Activated B cell treated with CpG ODN at 0.5 μM for 24 hours (primary cell): ENCODE data around the gene INPP1. TPM values are rescaled to one million over a fixed set of nuclear protein-coding genes. Genes with fewer than 3 reads are reported as not detected.

Source experiments
- ATAC-seq: fragments of 200-7000 bp; cut with Tn5 transposase; one replicate; pipeline ENCODE4 v1.10.0; 2021; ENCODE audit warnings: low read depth, mild to moderate bottlenecking, moderate library complexity
- CTCF ChIA-PET: fragments of 350-600 bp; sonication (Branson Sonifier 250); formaldehyde crosslinking; loops from one replicate; lab custom pipeline; 2021; ENCODE audit warnings: antibody characterized with exemption; lab: Charles Lee
- POLR2A ChIA-PET: fragments of 350-600 bp; sonication (Branson Sonifier 250); formaldehyde crosslinking; loops from one replicate; lab custom pipeline; 2021; ENCODE audit warnings: antibody characterized with exemption; lab: Charles Lee
- DNase-seq: peaks from one replicate; pipeline ENCODE4 v3.0.0; 2022
- H3K27ac Mint-ChIP-seq: one replicate; pipeline ENCODE4 v1.8.0; 2020; ENCODE audit warnings: mixed read lengths
- H3K27me3 Mint-ChIP-seq: one replicate; pipeline ENCODE4 v1.8.0; 2021; ENCODE audit warnings: mixed read lengths
- H3K36me3 Mint-ChIP-seq: one replicate; pipeline ENCODE4 v1.8.0; 2021; ENCODE audit warnings: low read depth, mixed read lengths
- H3K4me1 Mint-ChIP-seq: one replicate; pipeline ENCODE4 v1.8.0; 2021; ENCODE audit warnings: mixed read lengths
- H3K4me3 Mint-ChIP-seq: one replicate; pipeline ENCODE4 v1.8.0; 2020; ENCODE audit warnings: mild to moderate bottlenecking, mixed read lengths
- H3K9me3 Mint-ChIP-seq: one replicate; pipeline ENCODE4 v1.8.0; 2020; ENCODE audit warnings: mixed read lengths
- intact Hi-C: fragments of 100-400 bp; cut with micrococcal nuclease; formaldehyde crosslinking; loops from one replicate; pipeline ENCODE4 v1.15.1; 2024
- total RNA-seq: library from RNA; stranded (reverse); gene quantifications from 2 replicates; pipeline ENCODE4 v1.2.3, GENCODE V29; 2022
- TF ChIP-seq, protein P1 (sequence below): fragments of 200-600 bp; IDR thresholded peaks from one replicate; pipeline ENCODE4 v1.8.0; 2022; ENCODE audit warnings: antibody characterized with exemption, mild to moderate bottlenecking

Gene INPP1
- total RNA-seq, 1 donor from 2014 or later = 4.2 TPM

DNA sequence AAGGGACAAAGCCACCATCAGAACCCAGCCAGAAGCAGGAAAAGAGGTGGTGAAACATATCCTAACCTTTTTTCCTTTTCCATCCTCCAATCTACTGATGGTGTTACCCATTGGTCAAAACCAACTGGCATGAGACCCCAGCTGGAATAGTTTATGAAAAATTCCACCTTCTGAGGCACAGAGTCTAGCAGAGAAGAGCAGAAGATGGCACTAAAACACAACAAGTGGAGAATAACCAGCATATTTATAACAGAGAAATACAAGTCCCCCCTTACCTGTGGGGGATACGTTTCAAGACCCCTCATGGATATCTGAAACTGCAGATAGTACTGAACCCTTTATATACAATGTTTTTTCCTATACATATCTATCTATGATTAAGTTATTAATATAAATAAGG is 4.9 kb upstream of the INPP1 start:
- no peak for DNase-seq
- H3K36me3 Mint-ChIP-seq = no peaks in the 10 kb centered on the region
- ChIA-PET POLR2A (no interaction called here), CTCF (no interaction called here)
- no peak overlapping the region for H3K4me3 Mint-ChIP-seq
- no peak overlapping the region for H3K27ac Mint-ChIP-seq
- TF ChIP-seq, protein P1, sequence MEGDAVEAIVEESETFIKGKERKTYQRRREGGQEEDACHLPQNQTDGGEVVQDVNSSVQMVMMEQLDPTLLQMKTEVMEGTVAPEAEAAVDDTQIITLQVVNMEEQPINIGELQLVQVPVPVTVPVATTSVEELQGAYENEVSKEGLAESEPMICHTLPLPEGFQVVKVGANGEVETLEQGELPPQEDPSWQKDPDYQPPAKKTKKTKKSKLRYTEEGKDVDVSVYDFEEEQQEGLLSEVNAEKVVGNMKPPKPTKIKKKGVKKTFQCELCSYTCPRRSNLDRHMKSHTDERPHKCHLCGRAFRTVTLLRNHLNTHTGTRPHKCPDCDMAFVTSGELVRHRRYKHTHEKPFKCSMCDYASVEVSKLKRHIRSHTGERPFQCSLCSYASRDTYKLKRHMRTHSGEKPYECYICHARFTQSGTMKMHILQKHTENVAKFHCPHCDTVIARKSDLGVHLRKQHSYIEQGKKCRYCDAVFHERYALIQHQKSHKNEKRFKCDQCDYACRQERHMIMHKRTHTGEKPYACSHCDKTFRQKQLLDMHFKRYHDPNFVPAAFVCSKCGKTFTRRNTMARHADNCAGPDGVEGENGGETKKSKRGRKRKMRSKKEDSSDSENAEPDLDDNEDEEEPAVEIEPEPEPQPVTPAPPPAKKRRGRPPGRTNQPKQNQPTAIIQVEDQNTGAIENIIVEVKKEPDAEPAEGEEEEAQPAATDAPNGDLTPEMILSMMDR = no peak
- no peaks in the 10 kb centered on the region for H3K27me3 Mint-ChIP-seq
- peaks cover 3% of the 10 kb centered on the region for H3K4me1 Mint-ChIP-seq
- ATAC-seq = no peak
- intact Hi-C loops = no loop called here
- H3K9me3 Mint-ChIP-seq = peaks cover 2% of the 10 kb centered on the region

DNA sequence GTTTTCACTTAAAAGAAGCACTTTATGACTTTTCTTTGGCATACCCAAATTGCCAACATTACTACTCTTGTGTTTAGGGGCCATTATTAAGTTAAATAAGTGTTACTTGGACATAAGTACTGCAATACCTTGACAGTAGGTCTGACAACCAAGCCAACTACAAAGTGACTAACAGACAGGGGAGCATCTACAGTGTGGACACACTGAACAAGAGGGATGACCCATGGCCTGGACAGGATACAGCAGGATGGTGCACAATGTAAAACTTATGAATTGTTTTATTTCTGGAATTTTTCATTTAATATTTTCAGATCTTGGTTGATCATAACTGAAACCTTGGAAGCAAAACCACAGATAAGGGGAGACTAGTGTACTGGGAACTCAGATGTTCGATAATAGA is 4.0 kb upstream of the INPP1 start:
- H3K36me3 Mint-ChIP-seq = no peaks in the 10 kb centered on the region
- peaks cover 6% of the 10 kb centered on the region for H3K4me1 Mint-ChIP-seq
- ChIA-PET CTCF (no interaction called here), POLR2A (no interaction called here)
- no peak overlapping the region for H3K4me3 Mint-ChIP-seq
- ATAC-seq (no peak), DNase-seq (no peak)
- TF ChIP-seq, protein P1 = no peak
- no peak overlapping the region for H3K27ac Mint-ChIP-seq
- H3K9me3 Mint-ChIP-seq = peaks cover 2% of the 10 kb centered on the region
- H3K27me3 Mint-ChIP-seq = no peaks in the 10 kb centered on the region
- intact Hi-C loops = no loop called here

DNA sequence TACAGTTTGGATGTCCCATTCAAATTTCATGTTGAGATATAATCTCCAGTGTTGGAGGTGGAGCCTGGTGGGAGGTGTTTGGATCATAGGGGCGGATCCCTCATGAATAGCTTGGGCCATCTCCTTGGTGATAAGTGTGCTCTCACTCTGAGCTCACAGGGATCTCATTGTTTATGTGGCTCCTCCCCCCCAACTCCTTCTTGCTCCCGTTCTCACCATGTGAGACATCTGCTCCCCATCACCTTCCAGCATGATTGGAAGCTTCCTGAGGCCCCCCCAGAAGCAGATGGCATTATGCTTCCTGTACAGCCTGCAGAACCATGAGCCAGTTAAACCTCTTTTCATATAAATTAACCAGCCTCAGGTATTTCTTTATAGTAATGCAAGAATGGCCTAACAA is 3.0 kb upstream of the INPP1 start:
- H3K4me1 Mint-ChIP-seq = peaks cover 9% of the 10 kb centered on the region

DNA sequence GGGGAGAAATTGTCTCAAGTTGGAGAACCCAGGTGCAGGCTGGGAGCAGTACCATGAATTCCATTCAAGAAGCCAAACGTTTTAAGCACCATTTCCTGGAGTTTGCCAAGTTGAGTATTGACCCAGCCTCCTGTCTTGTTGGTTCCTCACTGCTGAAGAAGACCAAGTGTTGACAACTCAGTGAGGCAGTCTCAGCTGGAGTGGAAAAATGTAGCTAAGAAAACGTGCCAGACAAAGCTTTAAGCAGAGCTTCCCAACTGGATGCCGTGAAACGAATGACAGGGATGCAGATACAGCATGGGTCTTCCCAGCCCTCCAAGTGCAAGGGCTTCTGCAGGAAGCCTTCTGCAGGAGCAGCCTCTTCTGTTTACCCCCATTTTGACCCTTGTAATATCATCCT is 778 bp upstream of the INPP1 start:
- ChIA-PET CTCF (no interaction called here), POLR2A (no interaction called here)
- intact Hi-C loops = loop anchor here (5.0 to 10.0 kb wide), 2 partner anchors 558 to 670 kb away; partner anchors contain the start of genes ORMDL1, PMS1 and STAT1
- TF ChIP-seq, protein P1 = no peak
- Mint-ChIP-seq H3K4me1 (peaks cover 9% of the 10 kb centered on the region), H3K9me3 (no peaks in the 10 kb centered on the region), H3K36me3 (no peaks in the 10 kb centered on the region), H3K27ac (no peak overlapping the region), H3K27me3 (no peaks in the 10 kb centered on the region), H3K4me3 (peak overlapping the region; percentile 78)
- ATAC-seq (no peak), DNase-seq (no peak)

More for the DNA sequence above, 3.0 kb upstream of the INPP1 start:
- CTCF ChIA-PET = no interaction called here
- TF ChIP-seq, protein P1 = no peak
- POLR2A ChIA-PET = no interaction called here
- ATAC-seq (no peak), DNase-seq (no peak)
- H3K27ac Mint-ChIP-seq = no peak overlapping the region
- intact Hi-C loops = loop anchor here (5.0 to 10.0 kb wide), 2 partner anchors 556 to 672 kb away; partner anchors contain the start of genes ORMDL1, PMS1 and STAT1
- H3K4me3 Mint-ChIP-seq = no peak overlapping the region
- no peaks in the 10 kb centered on the region for H3K36me3 Mint-ChIP-seq
- H3K27me3 Mint-ChIP-seq = no peaks in the 10 kb centered on the region
- H3K9me3 Mint-ChIP-seq = peaks cover 2% of the 10 kb centered on the region

DNA sequence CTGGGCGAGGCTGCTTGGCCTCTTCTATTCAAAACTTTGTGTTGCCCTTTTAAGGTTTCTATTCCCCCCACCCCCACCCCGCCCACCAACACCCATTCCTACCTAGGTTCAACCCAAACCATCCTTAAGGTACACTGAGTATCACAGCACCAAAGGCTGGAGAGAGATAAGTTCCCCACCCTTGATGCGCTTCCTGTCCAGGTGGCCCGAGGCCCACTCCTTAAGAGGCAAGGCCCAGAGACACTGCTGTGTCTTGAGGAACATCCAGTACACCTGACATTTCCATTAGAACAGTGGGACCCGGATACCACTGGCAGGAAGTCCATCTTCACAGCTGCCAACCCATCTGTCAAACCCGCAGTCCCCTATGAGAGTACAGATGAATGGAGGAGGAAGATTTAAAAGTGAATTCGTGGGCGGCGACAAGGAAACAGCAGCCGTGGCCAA is 277 bp upstream of the INPP1 start:
- intact Hi-C loops = loop anchor here (5.0 to 10.0 kb wide), 2 partner anchors 558 to 669 kb away; partner anchors contain the start of genes ORMDL1, PMS1 and STAT1

More for the DNA sequence above, 277 bp upstream of the INPP1 start:
- Mint-ChIP-seq H3K27me3 (no peaks in the 10 kb centered on the region), H3K4me3 (peak overlapping the region; percentile 78), H3K4me1 (peaks cover 9% of the 10 kb centered on the region), H3K9me3 (no peaks in the 10 kb centered on the region), H3K27ac (peak overlapping the region; percentile 47), H3K36me3 (no peaks in the 10 kb centered on the region)
- CTCF ChIA-PET = interaction anchor here (1.3 kb wide), 1 partner anchor 12 kb away, joined by 4 read pairs; no protein-coding TSS in a partner anchor
- ATAC-seq (no peak), DNase-seq (no peak)
- TF ChIP-seq, protein P1 = no peak
- POLR2A ChIA-PET = interaction anchor here (0.6 kb wide), 1 partner anchor 24 kb away, joined by 6 read pairs; no protein-coding TSS in a partner anchor
